K562 (cell line): ENCODE data around the gene ATP5F1C.

Source experiments
- FOS ChIP-seq: IDR thresholded peaks from 3 replicates; pipeline ENCODE4 v1.6.1; 2011; ENCODE audit not compliant: insufficient read length; ENCODE audit errors: extremely low read depth
- ZNF280A ChIP-seq: fragments of 450-650 bp; IDR thresholded peaks from 2 replicates; pipeline ENCODE4 v1.6.1; 2018; ENCODE audit warnings: mild to moderate bottlenecking, low read depth; ENCODE audit not compliant: partially characterized antibody

- TF ChIP-seq FOS: no peak
- no peak for TF ChIP-seq ZNF280A
Measured at GRCh38 chr10:7818295-7819120, 30.5 kb downstream of the ATP5F1C start, which contains the start of gene TAF3.
